Glutamatergic neuron (in vitro differentiated cells): ENCODE measurements around the gene FILIP1L. TPM values are rescaled to one million over a fixed set of nuclear protein-coding genes. Genes with fewer than 3 reads are reported as not detected.

Source experiments
- DNase-seq: peaks from one replicate; pipeline ENCODE4 v3.0.0; 2022
- H3K27ac Mint-ChIP-seq: one replicate; pipeline ENCODE4 v1.8.0; 2020; ENCODE audit warnings: mild to moderate bottlenecking, mixed read lengths, inconsistent platforms; ENCODE audit not compliant: unreplicated experiment
- H3K27me3 Mint-ChIP-seq: one replicate; pipeline ENCODE4 v1.8.0; 2020; ENCODE audit warnings: mild to moderate bottlenecking, moderate library complexity, mixed read lengths, inconsistent platforms; ENCODE audit not compliant: unreplicated experiment
- H3K36me3 Mint-ChIP-seq: one replicate; pipeline ENCODE4 v1.8.0; 2020; ENCODE audit warnings: mild to moderate bottlenecking, mixed read lengths, inconsistent platforms; ENCODE audit not compliant: unreplicated experiment
- H3K4me1 Mint-ChIP-seq: one replicate; pipeline ENCODE4 v1.8.0; 2020; ENCODE audit warnings: mild to moderate bottlenecking, low read depth, mixed read lengths, inconsistent platforms; ENCODE audit not compliant: unreplicated experiment
- H3K4me3 Mint-ChIP-seq: one replicate; pipeline ENCODE4 v1.8.0; 2020; ENCODE audit warnings: mild to moderate bottlenecking, mixed read lengths, inconsistent platforms; ENCODE audit not compliant: unreplicated experiment
- H3K9me3 Mint-ChIP-seq: one replicate; pipeline ENCODE4 v1.8.0; 2020; ENCODE audit warnings: mild to moderate bottlenecking, moderate library complexity, mixed read lengths, inconsistent platforms; ENCODE audit not compliant: unreplicated experiment
- CTCF ChIP-seq: fragments of 200-600 bp; sonication (generic); IDR thresholded peaks from one replicate; pipeline ENCODE4 v1.5.0; 2021; ENCODE audit not compliant: partially characterized antibody, unreplicated experiment
- total RNA-seq: library from RNA; stranded (reverse); fragmentation: NEBNext Ultra II Directional; extraction: Animal tissue kit (Norgen Biotek cat#: 25700); gene quantifications from one replicate; pipeline ENCODE4 v1.2.1, GENCODE V29; 2021; ENCODE audit not compliant: unreplicated experiment

The FILIP1L gene
- total RNA-seq, 1 donor from 2014 or later = 4.3 TPM

- TF ChIP-seq CTCF = no peak
- H3K4me1 Mint-ChIP-seq = peaks cover 12% of the 10 kb centered on the region
Measured at GRCh38 chr3:99941211-99941610, 173.1 kb downstream of the FILIP1L start.

GRCh38 chr3:99940350-99940749, 174.0 kb downstream of the FILIP1L start:
- no peak overlapping the region for H3K4me3 Mint-ChIP-seq
- peaks cover 2% of the 10 kb centered on the region for H3K27me3 Mint-ChIP-seq
- no peak for TF ChIP-seq CTCF
- no peak for DNase-seq
- H3K9me3 Mint-ChIP-seq = no peaks in the 10 kb centered on the region
- peaks cover 14% of the 10 kb centered on the region for H3K4me1 Mint-ChIP-seq
- no peak overlapping the region for H3K27ac Mint-ChIP-seq
- H3K36me3 Mint-ChIP-seq = no peaks in the 10 kb centered on the region

More at GRCh38 chr3:99941211-99941610, 173.1 kb downstream of the FILIP1L start:
- no peak overlapping the region for H3K4me3 Mint-ChIP-seq
- H3K27me3 Mint-ChIP-seq = peaks cover 2% of the 10 kb centered on the region
- DNase-seq = no peak
- no peak overlapping the region for H3K27ac Mint-ChIP-seq
- H3K36me3 Mint-ChIP-seq = no peaks in the 10 kb centered on the region
- no peaks in the 10 kb centered on the region for H3K9me3 Mint-ChIP-seq

- DNase-seq = no peak
- no peak for TF ChIP-seq CTCF
- Mint-ChIP-seq H3K4me1 (peaks cover 14% of the 10 kb centered on the region), H3K27ac (no peak overlapping the region), H3K27me3 (peaks cover 2% of the 10 kb centered on the region), H3K9me3 (no peaks in the 10 kb centered on the region), H3K4me3 (no peak overlapping the region), H3K36me3 (no peaks in the 10 kb centered on the region)
Measured at GRCh38 chr3:99939876-99940275, 174.4 kb downstream of the FILIP1L start.

GRCh38 chr3:99938270-99938911, 175.9 kb downstream of the FILIP1L start:
- H3K36me3 Mint-ChIP-seq = no peaks in the 10 kb centered on the region
- DNase-seq = no peak
- no peaks in the 10 kb centered on the region for H3K9me3 Mint-ChIP-seq
- no peak overlapping the region for H3K4me3 Mint-ChIP-seq
- TF ChIP-seq CTCF = no peak
- peaks cover 3% of the 10 kb centered on the region for H3K4me1 Mint-ChIP-seq
- no peak overlapping the region for H3K27ac Mint-ChIP-seq
- H3K27me3 Mint-ChIP-seq = peaks cover 2% of the 10 kb centered on the region

GRCh38 chr3:99934975-99935797, 179.1 kb downstream of the FILIP1L start:
- H3K4me3 Mint-ChIP-seq = no peak overlapping the region
- no peaks in the 10 kb centered on the region for H3K9me3 Mint-ChIP-seq
- no peak for TF ChIP-seq CTCF
- no peak overlapping the region for H3K27ac Mint-ChIP-seq
- peaks cover 2% of the 10 kb centered on the region for H3K27me3 Mint-ChIP-seq
- peaks cover 1% of the 10 kb centered on the region for H3K4me1 Mint-ChIP-seq
- DNase-seq = no peak
- no peaks in the 10 kb centered on the region for H3K36me3 Mint-ChIP-seq
